Hepatocyte (in vitro differentiated cells): ENCODE data around the gene ARMC2.

ENCODE experiments used
- EZH2 ChIP-seq: fragments of 200-600 bp; sonication (generic); IDR thresholded peaks from 2 replicates; pipeline ENCODE4 v1.6.1; 2016; ENCODE audit warnings: antibody characterized with exemption, mild to moderate bottlenecking, borderline replicate concordance
- EZH2phosphoT487 ChIP-seq: fragments of 200-600 bp; sonication (generic); IDR thresholded peaks from one replicate; pipeline ENCODE4 v1.6.1; 2018; ENCODE audit warnings: antibody characterized with exemption, mild to moderate bottlenecking, low read depth, moderate library complexity; ENCODE audit not compliant: unreplicated experiment, severe bottlenecking
- TF ChIP-seq, protein P1 (sequence below): fragments of 200-600 bp; sonication (generic); IDR thresholded peaks from 2 replicates; pipeline ENCODE4 v1.5.1; 2016; ENCODE audit warnings: antibody characterized with exemption, mild to moderate bottlenecking; ENCODE audit not compliant: poor library complexity

DNA sequence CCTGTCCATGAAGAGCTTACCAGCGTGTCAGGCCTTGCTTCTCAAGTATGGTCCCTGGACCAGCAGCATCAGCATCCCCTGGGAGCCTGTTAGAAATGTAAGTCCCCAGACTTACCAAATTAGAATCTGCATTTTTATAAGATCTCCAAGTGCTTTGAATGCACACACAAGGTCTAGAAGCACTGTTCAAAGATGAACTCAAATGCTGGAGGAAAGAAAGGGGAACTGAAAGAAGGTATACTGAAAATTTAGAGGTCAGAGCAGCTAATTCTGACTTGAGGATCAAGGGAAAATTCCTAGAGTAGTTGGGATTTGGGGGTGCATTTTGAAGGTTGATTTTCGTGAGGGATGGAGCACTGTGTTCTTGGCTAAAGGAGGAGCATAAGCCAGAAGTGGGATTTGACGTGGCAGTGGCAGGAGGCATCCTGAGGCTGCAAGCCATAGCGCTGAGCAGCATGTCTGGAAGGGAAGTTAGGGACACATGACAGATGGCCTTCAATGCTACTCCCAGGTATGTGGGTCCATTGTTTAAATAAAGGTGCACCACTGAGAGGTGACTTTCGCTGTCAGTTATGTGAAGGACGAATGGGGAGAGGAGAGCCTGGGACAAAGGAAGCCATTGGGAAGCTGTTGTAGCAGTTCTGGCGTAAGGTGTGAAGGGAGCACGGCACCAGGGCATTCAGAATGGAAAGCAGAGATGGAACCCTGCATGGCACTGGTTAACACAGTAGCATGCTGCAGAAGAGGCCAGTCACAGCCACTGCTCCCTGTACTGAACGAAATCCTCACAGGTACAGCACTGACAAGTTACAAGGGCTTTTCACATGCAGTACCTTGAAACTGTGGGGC is 36.2 kb downstream of the ARMC2 start:
- TF ChIP-seq, protein P1, sequence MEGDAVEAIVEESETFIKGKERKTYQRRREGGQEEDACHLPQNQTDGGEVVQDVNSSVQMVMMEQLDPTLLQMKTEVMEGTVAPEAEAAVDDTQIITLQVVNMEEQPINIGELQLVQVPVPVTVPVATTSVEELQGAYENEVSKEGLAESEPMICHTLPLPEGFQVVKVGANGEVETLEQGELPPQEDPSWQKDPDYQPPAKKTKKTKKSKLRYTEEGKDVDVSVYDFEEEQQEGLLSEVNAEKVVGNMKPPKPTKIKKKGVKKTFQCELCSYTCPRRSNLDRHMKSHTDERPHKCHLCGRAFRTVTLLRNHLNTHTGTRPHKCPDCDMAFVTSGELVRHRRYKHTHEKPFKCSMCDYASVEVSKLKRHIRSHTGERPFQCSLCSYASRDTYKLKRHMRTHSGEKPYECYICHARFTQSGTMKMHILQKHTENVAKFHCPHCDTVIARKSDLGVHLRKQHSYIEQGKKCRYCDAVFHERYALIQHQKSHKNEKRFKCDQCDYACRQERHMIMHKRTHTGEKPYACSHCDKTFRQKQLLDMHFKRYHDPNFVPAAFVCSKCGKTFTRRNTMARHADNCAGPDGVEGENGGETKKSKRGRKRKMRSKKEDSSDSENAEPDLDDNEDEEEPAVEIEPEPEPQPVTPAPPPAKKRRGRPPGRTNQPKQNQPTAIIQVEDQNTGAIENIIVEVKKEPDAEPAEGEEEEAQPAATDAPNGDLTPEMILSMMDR = no peak
- TF ChIP-seq EZH2phosphoT487 (no peak), EZH2 (no peak)
